ENCODE data around the gene KAT6B.

GRCh38 chr10:75028049-75028448 lies 201.6 kb downstream of the KAT6B start:
- no peak for TF ChIP-seq CTCF (conservative IDR thresholded peaks at IDR 0.05 in 1 of 2, IDR thresholded peaks at IDR 0.05 in 1 of 2; ENCODE audit: low read depth in 1 of 2, low read length in 2 of 2)
- TF ChIP-seq EZH2 (IDR thresholded peaks at IDR 0.05; ENCODE audit: low read length, missing control alignments), result no peak

Data from fibroblast of lung (primary cell).